GM12872 (cell line): ENCODE results near the gene POLR2L.

Experiments used
- CTCF ChIP-seq: IDR thresholded peaks from 3 replicates; pipeline ENCODE4 v1.5.1; 2011; ENCODE audit warnings: low read depth, mild to moderate bottlenecking, low read length, moderate library complexity; ENCODE audit not compliant: insufficient read depth

Gene POLR2L

DNA sequence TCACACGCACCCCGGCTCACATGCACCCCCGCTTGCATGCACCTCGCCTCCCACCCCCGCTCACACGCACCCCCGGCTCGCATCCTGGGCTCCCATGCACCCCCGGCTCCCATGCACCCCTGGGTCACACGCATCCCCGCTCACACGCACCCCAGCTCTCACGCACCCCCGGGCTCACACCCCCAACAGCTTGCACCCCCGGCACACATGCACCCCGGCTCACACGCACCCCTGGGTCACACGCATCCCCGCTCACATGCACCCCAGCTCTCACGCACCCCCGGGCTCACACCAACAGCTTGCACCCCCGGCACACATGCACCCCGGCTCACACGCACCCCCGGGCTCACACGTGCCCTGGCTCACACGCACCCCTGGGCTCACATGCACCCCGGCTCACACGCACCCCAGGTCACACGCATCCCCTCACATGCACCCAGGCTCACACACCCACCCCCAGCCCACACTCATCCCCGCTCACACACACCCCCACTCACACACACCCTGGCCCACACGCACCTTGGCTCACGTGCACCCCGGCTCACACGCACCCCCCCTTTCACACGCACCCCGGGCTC lies 16.5 kb upstream of the POLR2L start:
- TF ChIP-seq CTCF = no peak

- no peak for TF ChIP-seq CTCF
Observed at GRCh38 chr11:858053-858761, 15.9 kb upstream of the POLR2L start.

DNA sequence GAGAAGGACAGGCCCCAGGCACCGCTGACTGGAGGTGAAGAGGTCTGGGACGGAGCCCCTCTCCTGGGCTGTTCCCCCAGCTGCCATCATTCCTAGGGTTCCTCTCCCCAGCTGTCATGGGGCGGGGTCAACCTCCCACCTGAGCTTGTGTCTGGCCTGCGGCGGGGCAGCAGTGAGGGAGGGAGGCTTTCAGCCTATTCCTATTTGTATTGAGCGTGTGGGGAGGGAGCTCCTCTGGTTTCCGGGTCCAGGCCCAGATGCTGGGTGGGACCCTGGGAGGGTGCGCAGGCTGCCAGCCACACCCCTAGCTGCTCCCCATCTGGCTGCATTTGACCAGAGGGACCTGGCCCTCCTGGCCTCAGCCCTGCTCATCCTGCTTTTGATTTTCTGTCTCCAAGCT lies 14.1 kb upstream of the POLR2L start:
- TF ChIP-seq CTCF = no peak

DNA sequence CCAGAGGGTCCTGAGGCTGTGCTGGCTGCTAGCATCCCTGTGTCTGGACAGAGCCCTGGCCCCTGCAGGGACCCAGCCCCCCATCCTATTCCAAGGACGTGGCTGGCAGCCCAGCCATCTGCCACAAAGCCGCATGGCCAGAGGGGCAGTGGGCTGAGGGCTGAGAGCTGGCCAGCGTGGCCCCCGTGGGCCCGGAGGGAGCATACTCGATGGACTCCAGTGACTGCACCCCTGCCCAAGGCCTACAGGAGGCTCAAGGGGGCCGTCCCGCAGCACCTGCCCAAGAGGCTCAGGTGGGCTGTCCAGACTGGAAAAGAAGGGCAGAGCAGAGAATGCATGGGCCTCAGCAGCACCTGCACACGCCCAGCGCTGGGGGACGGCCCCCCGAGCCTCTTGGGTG lies 13.5 kb upstream of the POLR2L start:
- no peak for TF ChIP-seq CTCF

DNA sequence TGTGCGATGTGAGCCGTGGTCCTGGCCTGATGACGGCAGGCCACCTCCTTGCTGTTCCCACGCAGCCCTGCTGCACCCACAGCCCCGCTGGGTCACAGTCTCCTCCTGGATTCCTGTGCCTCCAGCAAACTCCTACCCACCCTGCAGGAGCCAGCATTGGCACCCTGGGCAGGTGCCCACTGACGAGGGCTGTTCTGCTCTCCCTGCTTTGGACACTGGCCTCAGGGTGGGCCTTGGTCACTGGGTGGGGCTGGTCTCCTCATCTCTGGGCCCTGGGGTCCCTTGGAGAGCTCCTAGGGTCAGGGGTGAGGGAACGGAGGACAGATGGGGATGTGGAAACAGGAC lies 13.0 kb upstream of the POLR2L start:
- TF ChIP-seq CTCF = no peak

GRCh38 chr11:854601-855329 lies 12.4 kb upstream of the POLR2L start:
- no peak for TF ChIP-seq CTCF

DNA sequence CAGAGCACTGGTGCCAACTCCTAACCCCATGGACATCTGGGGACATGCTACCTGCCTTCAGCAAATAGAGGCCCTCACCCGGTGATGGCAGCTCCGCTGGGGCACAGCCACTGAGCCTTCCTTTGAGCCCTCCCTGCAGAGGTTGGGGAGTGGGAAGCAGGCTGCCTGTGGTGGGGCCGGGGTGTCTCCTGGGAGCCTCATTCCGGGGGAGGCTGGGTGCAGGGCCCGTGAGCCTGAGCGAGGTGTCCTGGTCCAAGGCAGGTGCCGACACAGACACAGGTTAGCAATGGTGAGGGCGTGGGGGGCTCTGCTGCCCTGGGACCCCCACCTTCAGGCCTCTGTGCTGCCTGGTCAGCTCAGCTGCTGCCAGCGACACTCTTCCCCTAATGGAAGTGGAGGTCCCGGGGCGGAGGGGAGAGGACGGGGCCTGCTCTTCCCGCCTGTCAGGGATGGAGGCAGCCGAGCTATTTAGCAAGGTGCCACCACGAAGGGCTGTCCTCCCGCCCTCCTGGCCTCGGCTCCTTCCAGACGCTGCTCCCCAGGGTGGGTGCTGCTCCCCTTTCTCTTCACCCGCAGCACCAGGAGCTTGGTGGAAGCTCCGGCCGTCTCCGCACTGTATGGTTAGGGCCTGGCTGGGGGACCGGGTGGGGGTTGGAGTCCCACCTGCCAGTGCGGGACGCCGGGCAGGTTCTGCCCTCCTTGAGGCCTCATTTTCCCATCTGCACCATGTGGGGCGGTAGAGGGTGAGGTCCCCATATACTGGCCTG lies 11.5 kb upstream of the POLR2L start:
- no peak for TF ChIP-seq CTCF
